ENCODE data around the gene KLHDC8B.
"Not testable (repeated sequence)": the region's sequence is repeated elsewhere in the genome, so short reads cannot be mapped to it uniquely, and the experiment has no call there.

KLHDC8B gene

GRCh38 chr3:49182682-49183081, 11.3 kb downstream of the KLHDC8B start:
- H3K36me3 ChIP-seq: peaks cover 0 to 13% (median 0%) of the 10 kb centered on the region in 11 experiments; a peak in 2 of 22 replicates
- H3K4me3 ChIP-seq: no peak overlapping the region
- H3K4me1 ChIP-seq: peaks cover 0 to 14% (median 10%) of the 10 kb centered on the region in 10 experiments; a peak in 16 of 20 replicates
- TF ChIP-seq Cebpa-rat (IDR thresholded peaks at IDR 0.05): no peak
- no peaks in the 10 kb centered on the region for H3K27me3 ChIP-seq
- H3K27ac ChIP-seq: no peak overlapping the region
- H3K9me3 ChIP-seq (replicated peaks in 1 of 11): peaks cover 0 to 7% (median 0%) of the 10 kb centered on the region in 11 experiments; a peak in 2 of 22 replicates
- peaks cover 0 to 5% (median 0%) of the 10 kb centered on the region in 11 experiments; a peak in 3 of 22 replicates for H4K20me1 ChIP-seq
- H3K9ac ChIP-seq: no peak overlapping the region
- no peak overlapping the region for H3K4me2 ChIP-seq

DNA sequence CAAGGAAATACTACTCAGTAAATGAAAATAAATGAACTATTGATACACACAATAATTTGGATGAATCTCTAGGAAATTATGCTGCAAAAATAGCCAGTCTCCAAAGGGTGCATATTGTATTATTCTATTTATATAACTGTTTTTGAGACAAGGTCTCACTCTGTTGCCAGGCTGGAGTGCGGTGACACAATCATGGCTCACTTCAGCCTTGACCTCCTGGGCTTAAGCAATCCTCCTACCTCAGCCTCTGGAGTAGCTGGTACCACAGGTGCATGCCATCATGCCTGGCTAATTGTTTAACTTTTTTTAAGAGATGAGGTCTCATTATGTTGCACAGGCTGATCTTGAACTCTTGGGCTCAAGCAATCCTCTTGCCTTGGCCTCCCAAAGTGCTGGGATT, 12.5 kb downstream of the KLHDC8B start:
- TF ChIP-seq Cebpa-rat (IDR thresholded peaks at IDR 0.05): no peak
- Histone ChIP-seq H3K27me3 (no peaks in the 10 kb centered on the region), H3K4me1 (peaks cover 0 to 2% (median 0%) of the 10 kb centered on the region in 10 experiments; a peak in 4 of 20 replicates), H3K4me3 (no peak overlapping the region), H4K20me1 (no peaks in the 10 kb centered on the region), H3K9ac (no peak overlapping the region), H3K9me3 (replicated peaks in 1 of 11) (peaks cover 0 to 7% (median 0%) of the 10 kb centered on the region in 11 experiments; a peak in 2 of 22 replicates), H3K4me2 (no peak overlapping the region), H3K27ac (no peak overlapping the region), H3K36me3 (0 out of 22 replicates have a peak, but pooled peaks cover 0 to 2% (median 0%) of the 10 kb centered on the region in 11 experiments)

DNA sequence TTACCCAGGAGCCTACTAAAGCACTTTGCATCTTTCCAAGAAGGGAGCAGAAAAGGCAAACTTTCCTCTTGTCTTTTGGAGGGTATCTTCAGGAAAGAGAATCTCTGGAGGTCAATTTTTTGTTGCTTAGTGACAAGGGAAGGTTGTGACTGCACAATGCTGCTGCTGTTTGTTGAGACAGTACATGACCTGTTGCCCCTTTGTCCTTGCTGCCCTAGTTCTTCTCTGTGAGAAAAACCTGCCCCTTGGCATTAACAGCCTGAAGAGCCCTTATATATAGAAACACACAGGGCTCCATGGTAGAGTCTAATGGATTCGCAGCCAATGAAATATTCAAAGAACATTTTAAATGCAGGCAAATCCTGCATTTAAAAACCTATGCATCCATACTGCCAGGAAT, 20.3 kb downstream of the KLHDC8B start:
- H3K9ac ChIP-seq: no peak overlapping the region
- H3K9me3 ChIP-seq (replicated peaks in 1 of 11): no peaks in the 10 kb centered on the region
- no peaks in the 10 kb centered on the region for H3K4me1 ChIP-seq
- TF ChIP-seq Cebpa-rat (IDR thresholded peaks at IDR 0.05): no peak
- H3K4me2 ChIP-seq: no peak overlapping the region
- H3K36me3 ChIP-seq: no peaks in the 10 kb centered on the region
- H3K27me3 ChIP-seq: no peaks in the 10 kb centered on the region
- H3K4me3 ChIP-seq: no peak overlapping the region
- H4K20me1 ChIP-seq: no peaks in the 10 kb centered on the region
- H3K27ac ChIP-seq: no peak overlapping the region

GRCh38 chr3:49198161-49198560, 26.8 kb downstream of the KLHDC8B start:
- no peaks in the 10 kb centered on the region for H3K36me3 ChIP-seq
- no peak overlapping the region for H3K9ac ChIP-seq
- no peak overlapping the region for H3K27ac ChIP-seq
- TF ChIP-seq Cebpa-rat (IDR thresholded peaks at IDR 0.05): no peak
- no peaks in the 10 kb centered on the region for H4K20me1 ChIP-seq
- H3K27me3 ChIP-seq: no peaks in the 10 kb centered on the region
- no peak overlapping the region for H3K4me2 ChIP-seq
- no peak overlapping the region for H3K4me3 ChIP-seq
- H3K4me1 ChIP-seq: no peaks in the 10 kb centered on the region
- peaks cover 6 to 20% (median 17%) of the 10 kb centered on the region in 11 experiments; a peak in 17 of 22 replicates for H3K9me3 ChIP-seq (replicated peaks in 1 of 11)

DNA sequence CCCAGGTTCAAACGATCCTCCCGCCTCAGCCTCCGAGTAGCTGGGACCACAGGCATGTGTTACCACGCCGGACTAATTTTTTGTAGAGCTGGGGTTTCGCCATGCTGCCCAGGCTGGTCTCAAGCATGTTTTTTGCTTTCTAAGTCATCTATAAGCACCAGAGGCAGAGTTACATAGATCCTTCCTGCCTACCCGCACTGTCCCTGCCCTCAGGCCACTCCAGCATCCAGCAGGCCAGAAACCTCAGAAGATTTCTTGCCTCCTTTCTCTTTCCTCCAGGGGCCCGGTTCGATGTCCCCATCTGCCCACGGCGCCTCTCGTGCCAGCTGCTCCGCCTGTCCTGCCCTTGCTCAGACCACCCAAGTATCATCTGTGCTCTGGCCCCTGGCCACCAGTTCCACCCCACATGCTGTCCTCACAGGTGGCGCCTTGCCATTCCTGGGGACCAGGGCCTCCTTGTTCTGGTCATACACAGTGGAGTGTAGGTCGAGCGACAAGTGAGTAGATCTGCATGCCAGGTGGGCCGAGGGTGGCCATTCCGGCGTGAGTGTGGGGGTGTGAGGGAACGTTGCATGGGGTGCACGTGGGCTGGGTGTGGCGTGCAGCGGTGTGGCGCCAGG, 27.3 kb downstream of the KLHDC8B start:
- Histone ChIP-seq H3K4me2 (no peak overlapping the region), H3K9ac (no peak overlapping the region), H3K9me3 (replicated peaks in 1 of 11) (peaks cover 6 to 20% (median 17%) of the 10 kb centered on the region in 11 experiments; a peak in 17 of 22 replicates), H3K27me3 (no peaks in the 10 kb centered on the region), H3K36me3 (no peaks in the 10 kb centered on the region), H3K4me1 (no peaks in the 10 kb centered on the region), H3K27ac (no peak overlapping the region), H4K20me1 (no peaks in the 10 kb centered on the region), H3K4me3 (no peak overlapping the region)
- TF ChIP-seq Cebpa-rat (IDR thresholded peaks at IDR 0.05): no peak

DNA sequence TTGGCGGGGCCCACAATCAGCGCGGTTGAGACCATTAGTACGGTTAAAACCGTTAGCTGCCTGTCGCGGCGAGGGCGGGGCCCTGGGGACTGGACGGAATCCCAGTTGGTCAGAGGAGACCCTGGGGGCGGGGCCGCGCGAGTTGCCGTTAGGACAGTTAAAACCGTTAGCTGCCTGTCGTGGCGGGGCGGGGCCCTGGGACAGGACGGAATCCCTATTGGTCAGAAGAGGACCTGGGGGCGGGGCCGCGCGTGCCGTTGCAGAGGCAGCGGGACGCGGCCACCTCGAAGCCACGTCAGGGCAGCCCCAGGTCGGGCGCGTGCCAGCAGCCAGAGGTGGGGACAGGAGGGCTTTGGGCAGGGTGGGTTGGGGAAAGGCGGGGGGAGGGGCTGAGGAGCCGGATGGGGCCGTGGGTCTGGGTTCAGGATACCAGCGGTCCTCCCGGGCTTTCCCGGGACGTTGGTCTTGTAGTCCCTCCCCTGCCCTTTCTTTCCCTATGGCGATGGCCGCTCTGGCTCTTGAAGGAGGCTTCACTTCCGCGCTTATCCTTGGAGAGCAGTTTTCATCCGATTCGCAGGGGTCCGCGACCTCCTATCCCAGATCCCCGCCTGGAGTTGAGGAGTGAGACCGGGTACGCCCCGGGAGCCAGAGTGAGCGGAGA, 28.0 kb downstream of the KLHDC8B start:
- H3K27ac ChIP-seq: no peak overlapping the region
- no peaks in the 10 kb centered on the region for H3K4me1 ChIP-seq
- no peak overlapping the region for H3K4me2 ChIP-seq
- no peaks in the 10 kb centered on the region for H3K36me3 ChIP-seq
- peaks cover 6 to 20% (median 17%) of the 10 kb centered on the region in 11 experiments; a peak in 17 of 22 replicates for H3K9me3 ChIP-seq (replicated peaks in 1 of 11)
- no peaks in the 10 kb centered on the region for H4K20me1 ChIP-seq
- no peak overlapping the region for H3K4me3 ChIP-seq
- no peaks in the 10 kb centered on the region for H3K27me3 ChIP-seq
- H3K9ac ChIP-seq: no peak overlapping the region
- no peak for TF ChIP-seq Cebpa-rat (IDR thresholded peaks at IDR 0.05)

DNA sequence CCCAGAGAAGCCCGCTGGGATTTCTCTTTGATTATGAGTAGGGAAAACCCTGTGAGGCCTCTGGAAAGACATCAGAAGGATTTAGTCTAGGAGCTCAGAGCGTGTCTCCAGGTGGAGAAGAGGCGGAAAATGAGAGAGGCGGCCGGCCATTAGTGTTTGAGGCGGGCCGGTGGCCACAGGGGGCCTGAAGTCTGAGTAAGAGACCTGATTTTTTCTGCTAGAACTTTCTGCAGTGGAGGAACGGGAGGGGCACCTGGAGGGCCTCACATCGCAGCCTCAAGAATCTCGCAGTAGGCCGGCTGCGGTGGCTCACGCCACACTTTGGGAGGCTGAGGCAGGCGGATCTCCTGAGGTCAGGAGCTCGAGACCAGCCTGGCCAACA, 28.5 kb downstream of the KLHDC8B start:
- TF ChIP-seq Cebpa-rat (IDR thresholded peaks at IDR 0.05): no peak
- no peaks in the 10 kb centered on the region for H3K4me1 ChIP-seq
- peaks cover 6 to 20% (median 17%) of the 10 kb centered on the region in 11 experiments; a peak in 17 of 22 replicates for H3K9me3 ChIP-seq (replicated peaks in 1 of 11)
- H3K4me3 ChIP-seq: no peak overlapping the region
- no peak overlapping the region for H3K27ac ChIP-seq
- H3K27me3 ChIP-seq: no peaks in the 10 kb centered on the region
- no peaks in the 10 kb centered on the region for H4K20me1 ChIP-seq
- no peak overlapping the region for H3K4me2 ChIP-seq
- no peaks in the 10 kb centered on the region for H3K36me3 ChIP-seq
- no peak overlapping the region for H3K9ac ChIP-seq

GRCh38 chr3:49213541-49213943, 42.1 kb downstream of the KLHDC8B start:
- no peak for TF ChIP-seq Cebpa-rat (IDR thresholded peaks at IDR 0.05)

DNA sequence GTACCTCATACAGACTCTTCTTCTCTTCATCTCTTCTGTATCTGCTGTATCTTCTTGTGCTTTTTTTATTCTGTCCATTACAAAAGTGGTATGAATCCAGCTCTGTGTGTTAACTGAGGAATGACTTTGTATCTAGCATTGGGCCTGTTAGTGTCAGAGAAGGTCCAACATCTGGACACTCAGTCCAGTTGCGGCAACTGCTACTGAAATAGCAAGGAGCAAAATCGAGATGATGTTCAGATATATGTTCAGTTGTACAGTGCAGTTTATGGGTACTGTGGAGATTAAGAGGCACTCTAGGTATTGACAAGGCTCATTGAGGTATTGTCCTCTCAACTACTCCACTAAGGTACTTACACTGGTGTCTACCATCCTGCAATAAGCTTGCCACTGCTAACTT, 42.6 kb downstream of the KLHDC8B start:
- H3K9ac ChIP-seq: no peak overlapping the region
- TF ChIP-seq Cebpa-rat (IDR thresholded peaks at IDR 0.05): no peak
- H3K27ac ChIP-seq: no peak overlapping the region
- H3K36me3 ChIP-seq: no peaks in the 10 kb centered on the region
- H3K4me2 ChIP-seq: no peak overlapping the region
- no peak overlapping the region for H3K4me3 ChIP-seq
- H4K20me1 ChIP-seq: no peaks in the 10 kb centered on the region
- H3K4me1 ChIP-seq: peaks cover 0 to 7% (median 0%) of the 10 kb centered on the region in 10 experiments; a peak in 1 of 20 replicates
- H3K27me3 ChIP-seq: no peaks in the 10 kb centered on the region
- peaks cover 40 to 68% (median 50%) of the 10 kb centered on the region in 11 experiments for H3K9me3 ChIP-seq (replicated peaks in 1 of 11)

More at GRCh38 chr3:49213541-49213943, 42.1 kb downstream of the KLHDC8B start:
- no peak overlapping the region for H3K4me2 ChIP-seq
- H4K20me1 ChIP-seq: no peaks in the 10 kb centered on the region
- H3K4me1 ChIP-seq: peaks cover 0 to 3% (median 0%) of the 10 kb centered on the region in 10 experiments; a peak in 1 of 20 replicates
- H3K36me3 ChIP-seq: no peaks in the 10 kb centered on the region
- no peaks in the 10 kb centered on the region for H3K27me3 ChIP-seq
- no peak overlapping the region for H3K9ac ChIP-seq
- peaks cover 37 to 63% (median 48%) of the 10 kb centered on the region in 11 experiments for H3K9me3 ChIP-seq (replicated peaks in 1 of 11)
- no peak overlapping the region for H3K4me3 ChIP-seq
- H3K27ac ChIP-seq: no peak overlapping the region

DNA sequence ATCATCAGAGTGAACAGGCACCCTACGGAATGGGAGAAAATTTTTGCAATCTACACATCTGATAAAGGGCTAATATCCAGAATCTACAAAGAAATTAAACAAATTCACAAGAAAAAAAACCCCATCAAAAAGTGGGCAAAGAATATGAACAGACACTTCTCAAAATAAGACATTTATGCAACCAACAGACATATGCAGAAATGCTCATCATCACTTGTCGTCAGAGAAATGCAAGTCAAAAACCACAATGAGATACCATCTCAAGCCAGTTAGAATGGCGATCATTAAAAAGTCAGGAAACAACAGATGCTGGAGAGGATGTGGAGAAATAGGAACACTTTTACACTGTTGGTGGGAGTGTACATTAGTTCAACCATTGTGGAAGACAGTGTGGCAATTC, 45.3 kb downstream of the KLHDC8B start:
- H3K27me3 ChIP-seq, H3K4me3 ChIP-seq, H3K9ac ChIP-seq: not testable (repeated sequence)

DNA sequence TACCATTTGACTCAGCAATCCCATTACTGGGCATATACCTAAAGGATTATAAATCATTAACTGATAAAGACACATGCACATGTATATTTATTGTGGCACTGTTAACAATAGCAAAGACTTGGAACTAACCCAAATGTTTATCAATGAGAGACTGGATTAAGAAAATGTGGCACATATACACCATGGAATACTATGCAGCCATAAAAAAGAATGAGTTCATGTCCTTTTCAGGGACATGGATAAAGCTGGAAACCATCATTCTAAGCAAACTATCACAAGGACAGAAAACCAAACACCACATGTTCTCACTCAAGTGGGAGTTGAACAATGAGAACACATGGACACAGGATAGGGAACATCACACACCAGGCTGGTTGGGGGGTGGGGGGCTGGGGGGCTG, 45.7 kb downstream of the KLHDC8B start:
- H3K4me2 ChIP-seq, H3K9ac ChIP-seq, H3K4me1 ChIP-seq, H4K20me1 ChIP-seq, H3K36me3 ChIP-seq, H3K27ac ChIP-seq, H3K4me3 ChIP-seq, H3K27me3 ChIP-seq: not testable (repeated sequence)
- peaks cover 68 to 94% (median 78%) of the 10 kb centered on the region in 11 experiments for H3K9me3 ChIP-seq (replicated peaks in 1 of 11)

More for the DNA sequence above, 45.3 kb downstream of the KLHDC8B start:
- not testable (repeated sequence) for H3K36me3 ChIP-seq, H3K4me1 ChIP-seq, H3K27ac ChIP-seq, H3K4me2 ChIP-seq, H4K20me1 ChIP-seq
- H3K9me3 ChIP-seq (replicated peaks in 1 of 11): peaks cover 64 to 94% (median 75%) of the 10 kb centered on the region in 11 experiments

Measured in BLaER1 treated with 17β-estradiol and CSF1 and Interleukin-3, amounts not matched to agents 10 nM and 100 nM (cell line).